Kidney epithelial cell (primary cell): ENCODE measurements around the gene ALOX5AP. TPM values are rescaled to one million over a fixed set of nuclear protein-coding genes. Genes with fewer than 3 reads are reported as not detected.

Source experiments
- DNase-seq: peaks from one replicate; pipeline ENCODE4 v3.0.0-alpha.2; 2010; ENCODE audit warnings: low read depth
- H3K27me3 ChIP-seq: 2 replicates; pipeline ENCODE4 v1.6.0; 2011; ENCODE audit warnings: low read length; ENCODE audit not compliant: control insufficient read depth, insufficient read depth
- H3K36me3 ChIP-seq: 2 replicates; pipeline ENCODE4 v1.5.1; 2011; ENCODE audit warnings: low read length; ENCODE audit not compliant: control insufficient read depth, insufficient read depth
- H3K4me3 ChIP-seq: 2 replicates; pipeline ENCODE4 v1.5.1; 2011; ENCODE audit warnings: low read depth, mild to moderate bottlenecking, control low read depth, low read length
- total RNA-seq: library from RNA; depleted of rRNA; stranded (reverse); fragments of >200 nt; gene quantifications from 2 replicates; pipeline ENCODE4 v1.2.3, GENCODE V29; 2015
- TF ChIP-seq, protein P1 (sequence below): IDR thresholded peaks from 2 replicates; pipeline ENCODE4 v1.5.1; 2011; ENCODE audit warnings: mild to moderate bottlenecking, moderate library complexity, low read length, control low read depth, inconsistent platforms; ENCODE audit not compliant: insufficient read depth, poor library complexity, severe bottlenecking

ALOX5AP gene
- total RNA-seq, 1 donor from 2014 or later: 96.0 TPM

DNA sequence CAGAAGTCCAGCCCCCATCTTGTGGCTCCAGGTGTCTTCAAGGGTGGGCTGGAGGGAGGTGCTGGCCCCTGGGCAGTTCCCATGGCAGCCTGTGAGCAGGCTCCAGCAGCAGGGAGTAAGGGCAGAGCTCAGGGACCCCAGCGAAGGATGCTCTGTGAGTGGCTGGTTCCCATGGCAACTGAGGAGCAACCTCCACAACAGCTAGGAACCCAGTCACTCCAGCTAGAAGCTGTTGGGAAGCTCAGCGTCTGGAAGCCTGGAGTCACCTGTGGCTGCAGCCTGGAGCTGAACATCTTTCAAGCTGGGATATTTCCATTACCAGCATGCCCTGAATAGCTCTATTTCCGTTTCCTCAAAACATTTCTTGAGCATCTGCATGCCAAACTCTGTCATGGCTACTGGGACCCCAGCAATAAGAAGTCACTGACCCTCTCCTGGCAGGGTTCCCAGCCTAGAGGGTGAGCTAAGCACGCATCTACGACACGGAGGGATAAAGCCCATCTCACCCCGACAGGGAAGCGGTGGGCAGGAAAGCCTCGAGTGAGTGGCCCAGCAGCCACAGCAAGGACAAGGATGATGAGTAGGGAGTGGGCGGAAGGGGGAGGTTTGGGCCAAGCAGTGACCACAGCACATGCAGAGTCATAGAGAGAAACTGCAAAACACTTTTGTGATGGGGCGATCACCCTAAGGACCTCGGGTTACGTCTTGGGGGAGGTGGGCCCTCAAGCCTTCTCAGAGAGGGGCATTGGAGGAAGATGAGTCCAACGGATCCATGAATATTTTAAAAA lies 52.6 kb downstream of the ALOX5AP start:
- TF ChIP-seq, protein P1, sequence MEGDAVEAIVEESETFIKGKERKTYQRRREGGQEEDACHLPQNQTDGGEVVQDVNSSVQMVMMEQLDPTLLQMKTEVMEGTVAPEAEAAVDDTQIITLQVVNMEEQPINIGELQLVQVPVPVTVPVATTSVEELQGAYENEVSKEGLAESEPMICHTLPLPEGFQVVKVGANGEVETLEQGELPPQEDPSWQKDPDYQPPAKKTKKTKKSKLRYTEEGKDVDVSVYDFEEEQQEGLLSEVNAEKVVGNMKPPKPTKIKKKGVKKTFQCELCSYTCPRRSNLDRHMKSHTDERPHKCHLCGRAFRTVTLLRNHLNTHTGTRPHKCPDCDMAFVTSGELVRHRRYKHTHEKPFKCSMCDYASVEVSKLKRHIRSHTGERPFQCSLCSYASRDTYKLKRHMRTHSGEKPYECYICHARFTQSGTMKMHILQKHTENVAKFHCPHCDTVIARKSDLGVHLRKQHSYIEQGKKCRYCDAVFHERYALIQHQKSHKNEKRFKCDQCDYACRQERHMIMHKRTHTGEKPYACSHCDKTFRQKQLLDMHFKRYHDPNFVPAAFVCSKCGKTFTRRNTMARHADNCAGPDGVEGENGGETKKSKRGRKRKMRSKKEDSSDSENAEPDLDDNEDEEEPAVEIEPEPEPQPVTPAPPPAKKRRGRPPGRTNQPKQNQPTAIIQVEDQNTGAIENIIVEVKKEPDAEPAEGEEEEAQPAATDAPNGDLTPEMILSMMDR: no peak
- Histone ChIP-seq H3K36me3 (no peaks in the 10 kb centered on the region), H3K27me3 (no peaks in the 10 kb centered on the region), H3K4me3 (no peak overlapping the region)
- DNase-seq: no peak

DNA sequence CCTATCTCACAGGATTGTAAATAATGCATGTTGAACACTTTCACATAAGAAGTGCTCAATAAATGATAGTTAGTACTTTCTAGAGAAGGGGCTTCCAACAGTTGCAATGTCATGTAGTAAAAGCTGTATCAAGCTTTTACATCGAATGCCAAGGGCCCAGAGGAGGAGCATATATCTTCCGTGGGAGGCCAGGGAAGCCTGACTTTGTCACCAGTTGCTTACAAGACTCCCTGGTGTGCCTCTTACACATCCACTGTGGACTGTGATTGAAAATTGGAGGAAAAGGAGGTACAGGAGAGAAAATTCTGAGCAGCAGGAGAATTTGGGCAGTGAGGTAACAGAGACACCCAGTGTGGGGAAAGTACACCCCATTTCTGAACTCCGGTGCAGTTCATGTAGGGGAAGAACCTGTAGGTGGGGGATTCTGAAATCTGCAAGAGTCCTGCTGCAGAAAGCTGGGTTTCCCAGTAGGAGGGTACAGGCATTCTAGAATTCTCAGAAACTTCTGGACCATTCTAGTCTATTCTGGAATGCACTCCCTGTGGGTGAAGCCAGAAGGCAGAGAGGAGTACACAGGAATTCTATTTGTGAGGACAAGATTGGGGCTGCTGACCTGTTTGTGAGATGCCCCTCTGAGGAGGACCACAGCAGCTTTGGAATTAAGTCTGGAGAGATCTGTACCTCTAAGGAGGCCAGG lies 54.0 kb downstream of the ALOX5AP start:
- DNase-seq: no peak
- TF ChIP-seq, protein P1: no peak
- no peak overlapping the region for H3K4me3 ChIP-seq
- no peaks in the 10 kb centered on the region for H3K27me3 ChIP-seq
- H3K36me3 ChIP-seq: no peaks in the 10 kb centered on the region

DNA sequence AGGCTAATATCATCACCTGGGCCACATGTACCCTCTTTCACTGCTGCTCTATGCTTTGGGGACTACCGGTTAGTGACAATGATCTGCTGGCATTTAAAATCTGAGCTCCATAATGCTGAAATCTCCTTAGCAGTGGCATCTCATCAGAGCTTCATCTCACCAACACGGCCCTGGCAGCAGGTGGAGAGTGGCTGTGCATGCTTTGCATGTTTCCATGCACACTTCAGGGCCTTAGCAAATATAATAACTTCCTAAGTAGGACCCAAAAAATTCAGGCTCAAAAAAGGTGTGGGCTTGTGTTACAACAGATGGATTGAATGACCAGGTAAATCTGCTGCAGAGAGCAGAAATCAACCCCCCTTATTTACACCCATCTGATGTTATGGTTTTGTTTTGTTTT lies 55.2 kb downstream of the ALOX5AP start:
- Histone ChIP-seq H3K4me3 (no peak overlapping the region), H3K27me3 (no peaks in the 10 kb centered on the region), H3K36me3 (no peaks in the 10 kb centered on the region)
- TF ChIP-seq, protein P1: no peak
- no peak for DNase-seq

DNA sequence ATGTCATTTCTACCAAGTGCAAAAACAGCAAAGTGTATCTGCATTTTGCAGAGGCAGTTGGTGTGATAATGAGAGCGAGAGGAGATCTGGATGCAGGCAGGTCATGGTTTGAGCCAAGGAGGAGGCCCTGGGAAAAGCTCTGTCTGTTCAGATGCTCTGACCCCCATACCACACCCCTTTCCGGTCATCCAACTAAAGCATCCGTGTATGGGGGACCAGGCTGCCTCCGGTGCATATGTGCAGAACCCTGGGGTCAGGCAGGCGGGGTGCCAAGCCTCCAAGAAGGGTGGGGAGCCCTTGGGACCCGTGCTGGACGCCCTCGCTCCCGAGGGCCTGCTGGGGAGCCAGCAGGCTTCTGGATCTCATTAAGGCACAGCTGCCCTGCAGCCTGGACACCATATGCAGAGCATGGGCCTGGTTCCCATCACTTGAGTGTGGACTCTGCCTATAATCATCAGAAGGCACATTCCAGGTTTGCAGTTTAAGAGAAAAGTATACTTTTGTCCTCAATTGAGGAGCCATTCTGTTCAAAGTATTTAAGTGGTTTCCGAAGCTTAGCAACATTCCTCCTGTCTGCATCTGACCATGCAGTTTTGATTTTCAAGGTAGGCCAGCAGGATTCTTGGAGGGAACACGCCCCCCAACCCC lies 56.1 kb downstream of the ALOX5AP start:
- TF ChIP-seq, protein P1: no peak
- no peak overlapping the region for H3K4me3 ChIP-seq
- no peak for DNase-seq

DNA sequence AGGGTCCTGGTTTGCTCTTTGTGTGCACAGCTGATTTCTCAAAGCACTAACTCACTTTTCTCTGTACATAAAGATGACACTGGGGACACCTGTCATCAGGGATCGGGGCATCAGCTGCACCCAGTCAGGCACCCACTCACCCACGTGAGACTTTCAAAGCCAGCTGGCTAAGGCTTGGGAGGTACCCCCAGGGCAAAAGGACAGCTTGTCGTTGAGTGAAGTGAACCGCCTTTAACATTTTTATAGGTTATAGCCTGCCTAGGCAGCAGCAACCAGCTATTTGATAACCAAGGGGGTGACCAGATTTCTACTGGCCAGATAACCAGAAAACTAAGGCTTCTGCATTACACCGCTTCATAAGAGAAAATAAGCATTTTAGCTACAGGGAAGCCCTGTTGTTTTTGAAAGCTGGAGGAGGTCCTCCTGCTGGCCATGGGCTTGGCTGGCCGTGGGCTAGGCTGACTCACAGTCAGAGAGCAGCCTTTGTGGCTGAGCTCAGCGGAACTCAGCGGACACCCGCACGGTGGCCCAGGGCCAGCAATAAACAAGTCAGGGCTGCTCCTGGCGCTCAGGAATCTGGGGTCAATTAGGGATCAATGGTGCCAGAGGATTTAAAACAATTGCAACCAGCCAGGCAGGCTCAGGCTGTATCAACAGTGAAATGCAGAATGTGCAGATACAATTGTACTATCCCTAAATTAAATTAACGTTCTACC lies 57.1 kb downstream of the ALOX5AP start:
- Histone ChIP-seq H3K4me3 (no peak overlapping the region), H3K36me3 (no peaks in the 10 kb centered on the region), H3K27me3 (no peaks in the 10 kb centered on the region)
- peak; percentile 84 for DNase-seq
- TF ChIP-seq, protein P1: peak; percentile 71

More for the DNA sequence above, 56.1 kb downstream of the ALOX5AP start:
- no peaks in the 10 kb centered on the region for H3K36me3 ChIP-seq
- H3K27me3 ChIP-seq: no peaks in the 10 kb centered on the region
